ENCODE results near the gene RBL1.
A peak's percentile ranks its signal among the peaks of the same experiment; 100 is the strongest.
"Not testable (repeated sequence)": the region's sequence is repeated elsewhere in the genome, so short reads cannot be mapped to it uniquely, and the experiment has no call there.

RBL1 gene

GRCh38 chr20:37095599-37096414, at the start of gene RBL1:
Gene RBL1 (minus strand): TSS chr20:37095997. CDS start chr20:37095928, 69 bp downstream.
- ATAC-seq, result peak; percentile 87 to 88

GRCh38 chr20:37144856-37145404, 49.1 kb upstream of the RBL1 start:
- no peak for ATAC-seq

GRCh38 chr20:37142708-37143107, 46.9 kb upstream of the RBL1 start:
- ATAC-seq, result no peak

GRCh38 chr20:37137547-37137946, 41.8 kb upstream of the RBL1 start:
- no peak for ATAC-seq

- no peak for ATAC-seq
These were observed 38.2 kb upstream of the RBL1 start for GRCh38 chr20:37133952-37134351.

- ATAC-seq, result no peak
These were observed 35.7 kb upstream of the RBL1 start for GRCh38 chr20:37131486-37131885.

- no peak for ATAC-seq
These were observed 33.0 kb upstream of the RBL1 start for GRCh38 chr20:37128803-37129202.

GRCh38 chr20:37126290-37126689, 30.5 kb upstream of the RBL1 start:
- ATAC-seq, result not testable (repeated sequence)

GRCh38 chr20:37123441-37123840, 27.6 kb upstream of the RBL1 start:
- ATAC-seq, result no peak

- ATAC-seq, result no peak
These were observed 24.7 kb upstream of the RBL1 start for GRCh38 chr20:37120497-37120896.

GRCh38 chr20:37119356-37120036, 23.7 kb upstream of the RBL1 start:
- ATAC-seq, result no peak

- ATAC-seq, result no peak
These were observed 18.2 kb upstream of the RBL1 start for GRCh38 chr20:37114012-37114411.

- no peak for ATAC-seq
These were observed 16.2 kb upstream of the RBL1 start for GRCh38 chr20:37111926-37112455.

GRCh38 chr20:37108676-37109075, 12.9 kb upstream of the RBL1 start:
- ATAC-seq, result no peak

GRCh38 chr20:37102571-37102970, 6.8 kb upstream of the RBL1 start:
- no peak for ATAC-seq

- no peak for ATAC-seq
These were observed 731 bp upstream of the RBL1 start for GRCh38 chr20:37096415-37097041.

GRCh38 chr20:37095108-37095598, 644 bp downstream of the RBL1 start:
- peak; percentile 31 to 42 for ATAC-seq

- no peak for ATAC-seq
These were observed 5.4 kb downstream of the RBL1 start for GRCh38 chr20:37090407-37090806.

GRCh38 chr20:37081717-37082289, 14.0 kb downstream of the RBL1 start:
- ATAC-seq, result no peak

- ATAC-seq, result no peak
These were observed 18.8 kb downstream of the RBL1 start for GRCh38 chr20:37077009-37077408.

GRCh38 chr20:37075932-37076685, 19.7 kb downstream of the RBL1 start:
- ATAC-seq, result no peak
